Fibroblast of the aortic adventitia (primary cell): ENCODE measurements around the gene FRMD4B. TPM values are rescaled to one million over a fixed set of nuclear protein-coding genes. Genes with fewer than 3 reads are reported as not detected.

Experiments used
- DNase-seq: peaks from one replicate; pipeline ENCODE4 v3.0.0-alpha.2; 2010; ENCODE audit warnings: low read depth
- H3K4me3 ChIP-seq: 2 replicates; pipeline ENCODE4 v1.5.1; 2011; ENCODE audit warnings: low read depth, mild to moderate bottlenecking, control low read depth, low read length, moderate library complexity
- total RNA-seq: library from RNA; depleted of rRNA; stranded (reverse); fragments of >200 nt; gene quantifications from 2 replicates; pipeline ENCODE4 v1.2.3, GENCODE V29; 2012; ENCODE audit warnings: low replicate concordance
- TF ChIP-seq, protein P1 (sequence below): IDR thresholded peaks from 2 replicates; pipeline ENCODE4 v1.5.1; 2011; ENCODE audit warnings: mild to moderate bottlenecking, low read length, control low read depth, inconsistent platforms; ENCODE audit not compliant: insufficient read depth

The FRMD4B gene
- total RNA-seq, 1 donor, result 0.81 TPM

DNA sequence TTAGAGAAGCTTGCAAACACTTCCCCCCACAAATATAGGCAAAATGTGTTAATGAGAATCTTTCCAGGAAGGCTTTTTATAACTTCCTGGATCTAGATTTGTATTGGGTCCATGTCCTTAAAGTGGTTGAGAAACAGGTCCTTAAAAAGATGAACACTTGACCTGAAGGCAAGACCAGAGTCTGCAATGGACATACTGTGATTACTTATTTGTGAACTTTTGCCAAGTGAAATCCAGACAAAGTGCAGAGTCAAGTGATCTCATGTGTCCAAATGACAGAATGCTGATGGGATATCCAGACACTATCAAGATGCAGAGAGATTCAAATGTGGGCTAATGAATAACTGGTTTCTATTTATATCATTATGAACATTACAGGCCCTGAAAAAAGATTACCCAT is 43.8 kb downstream of the FRMD4B start:
- H3K4me3 ChIP-seq, result no peak overlapping the region
- TF ChIP-seq, protein P1, sequence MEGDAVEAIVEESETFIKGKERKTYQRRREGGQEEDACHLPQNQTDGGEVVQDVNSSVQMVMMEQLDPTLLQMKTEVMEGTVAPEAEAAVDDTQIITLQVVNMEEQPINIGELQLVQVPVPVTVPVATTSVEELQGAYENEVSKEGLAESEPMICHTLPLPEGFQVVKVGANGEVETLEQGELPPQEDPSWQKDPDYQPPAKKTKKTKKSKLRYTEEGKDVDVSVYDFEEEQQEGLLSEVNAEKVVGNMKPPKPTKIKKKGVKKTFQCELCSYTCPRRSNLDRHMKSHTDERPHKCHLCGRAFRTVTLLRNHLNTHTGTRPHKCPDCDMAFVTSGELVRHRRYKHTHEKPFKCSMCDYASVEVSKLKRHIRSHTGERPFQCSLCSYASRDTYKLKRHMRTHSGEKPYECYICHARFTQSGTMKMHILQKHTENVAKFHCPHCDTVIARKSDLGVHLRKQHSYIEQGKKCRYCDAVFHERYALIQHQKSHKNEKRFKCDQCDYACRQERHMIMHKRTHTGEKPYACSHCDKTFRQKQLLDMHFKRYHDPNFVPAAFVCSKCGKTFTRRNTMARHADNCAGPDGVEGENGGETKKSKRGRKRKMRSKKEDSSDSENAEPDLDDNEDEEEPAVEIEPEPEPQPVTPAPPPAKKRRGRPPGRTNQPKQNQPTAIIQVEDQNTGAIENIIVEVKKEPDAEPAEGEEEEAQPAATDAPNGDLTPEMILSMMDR, result no peak
- DNase-seq, result no peak

DNA sequence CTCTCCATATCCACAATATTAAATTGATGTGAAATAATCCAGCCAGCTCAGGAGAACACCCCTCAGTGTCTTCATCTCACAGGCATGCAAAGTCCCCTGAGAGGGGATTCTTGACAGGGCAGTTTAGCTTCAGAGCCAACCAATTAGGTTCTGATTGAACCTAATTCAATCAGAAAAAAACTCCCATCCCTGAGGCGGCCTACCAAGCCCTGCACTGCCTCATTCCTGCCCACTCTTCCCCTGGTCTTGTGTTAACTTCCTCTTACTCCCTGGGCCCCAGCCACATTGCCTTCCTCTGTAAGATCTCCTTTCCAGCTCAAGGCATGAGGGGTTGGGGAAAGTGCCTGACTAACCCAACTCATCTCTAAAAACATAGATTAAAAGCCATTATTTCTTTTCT is 46.1 kb downstream of the FRMD4B start:
- TF ChIP-seq, protein P1, result no peak
- H3K4me3 ChIP-seq, result no peak overlapping the region
- no peak for DNase-seq

DNA sequence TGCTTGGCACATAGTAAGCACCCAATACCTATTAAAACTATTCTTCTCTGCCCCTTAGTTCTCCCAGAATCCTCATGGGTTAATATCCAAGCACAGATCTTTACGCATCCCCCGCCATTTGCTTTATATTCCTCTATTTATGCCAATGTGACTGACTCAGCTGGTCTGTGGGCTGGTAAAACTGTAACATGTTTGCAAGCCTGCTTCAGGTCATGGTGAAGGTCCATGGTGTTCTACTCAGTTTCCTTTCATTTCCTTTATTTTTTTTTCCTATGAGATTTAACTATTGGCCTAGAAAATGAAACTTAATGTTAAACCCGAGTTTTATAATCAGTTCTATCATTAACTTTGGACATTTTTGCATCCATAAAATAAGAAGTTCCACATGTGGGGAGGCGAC is 47.0 kb downstream of the FRMD4B start:
- TF ChIP-seq, protein P1, result no peak
- no peak for DNase-seq
- no peak overlapping the region for H3K4me3 ChIP-seq

DNA sequence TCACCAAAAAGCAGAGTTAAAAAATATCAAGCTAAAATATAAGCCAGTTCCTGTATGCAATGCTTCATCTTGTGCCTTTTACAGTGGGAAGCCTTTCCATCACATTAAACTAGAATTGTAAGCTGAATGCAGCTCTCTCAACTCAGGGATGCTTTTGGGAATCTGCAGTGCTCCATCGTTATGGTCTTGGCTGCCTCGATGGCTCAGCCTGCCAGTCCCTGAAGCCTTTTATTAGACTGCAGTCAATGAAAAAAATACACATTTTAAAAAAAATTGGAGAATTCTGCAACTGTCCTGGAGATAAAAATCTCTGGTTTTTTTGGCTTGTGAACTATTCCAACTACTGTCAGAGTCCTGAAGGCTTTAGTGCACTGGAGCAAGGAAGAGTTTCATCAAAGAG is 53.0 kb downstream of the FRMD4B start:
- no peak for DNase-seq
- H3K4me3 ChIP-seq, result no peak overlapping the region
- TF ChIP-seq, protein P1, result no peak

DNA sequence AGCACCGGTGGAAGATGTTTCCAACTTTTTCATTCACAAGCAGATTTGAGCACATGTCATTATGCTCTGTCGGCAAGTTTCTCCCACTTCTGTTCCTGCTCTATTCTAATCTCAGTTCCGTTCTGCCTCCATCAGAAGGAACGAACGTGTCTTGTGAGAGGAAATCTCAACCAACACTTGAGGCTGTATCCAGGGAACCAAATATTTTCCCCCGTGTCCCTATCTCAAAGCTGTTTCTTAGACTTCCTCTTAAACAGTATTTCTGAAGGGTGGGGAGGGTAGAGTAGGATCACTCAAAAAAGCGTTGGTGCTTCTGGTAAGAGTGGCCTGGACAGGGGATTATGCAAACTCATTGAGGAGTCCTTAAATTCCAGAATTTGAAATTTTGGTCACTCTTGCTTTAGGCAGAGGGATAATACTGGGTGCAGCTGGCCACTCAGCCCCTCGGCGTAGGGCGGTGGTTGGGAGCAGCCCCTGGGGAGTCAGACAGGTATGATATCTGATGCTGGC is 54.9 kb downstream of the FRMD4B start:
- no peak overlapping the region for H3K4me3 ChIP-seq
- TF ChIP-seq, protein P1, result no peak
- DNase-seq, result no peak

DNA sequence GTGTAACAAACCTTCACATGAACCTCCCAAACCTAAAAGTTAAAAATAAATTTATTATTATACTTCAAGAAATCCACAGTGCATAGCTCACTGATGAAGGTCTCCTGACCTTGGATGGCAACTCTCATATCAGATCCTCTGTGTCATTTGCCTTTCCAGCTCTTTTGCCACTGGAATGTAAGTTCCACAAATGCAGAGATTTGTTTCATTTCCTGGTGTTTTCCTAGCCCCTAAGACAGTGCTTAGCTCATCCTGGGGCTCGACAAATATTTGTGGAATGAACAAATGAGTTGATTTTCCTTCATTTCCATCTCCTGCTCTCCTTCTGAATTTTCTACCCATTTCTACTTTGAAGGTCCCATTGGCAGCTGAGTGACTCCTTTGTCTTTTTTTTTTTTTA is 56.0 kb downstream of the FRMD4B start:
- DNase-seq, result no peak
- TF ChIP-seq, protein P1, result no peak
- H3K4me3 ChIP-seq, result no peak overlapping the region

DNA sequence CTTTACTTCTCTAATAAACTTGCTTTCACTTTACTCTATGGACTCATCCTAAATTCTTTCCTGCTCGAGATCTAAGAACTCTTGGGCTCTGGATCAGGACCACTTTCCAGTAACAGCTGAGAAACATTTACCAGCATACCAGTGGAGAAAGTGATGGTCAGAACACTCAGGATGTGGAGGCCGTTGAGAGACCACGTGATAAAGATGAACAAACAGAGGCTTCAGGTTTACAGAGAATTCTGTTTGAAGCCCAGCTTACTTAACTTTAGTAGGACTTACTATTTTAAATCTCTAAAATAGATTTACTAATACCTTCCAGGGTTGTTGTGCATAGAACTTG is 57.0 kb downstream of the FRMD4B start:
- DNase-seq, result no peak
- TF ChIP-seq, protein P1, result no peak
- H3K4me3 ChIP-seq, result no peak overlapping the region
